Neural crest cell (in vitro differentiated cells): Measurements from ENCODE around the gene PACSIN2. TPM values are rescaled to one million over a fixed set of nuclear protein-coding genes. Genes with fewer than 3 reads are reported as not detected.

Experiments used
- DNase-seq: peaks from one replicate; pipeline ENCODE4 v3.0.0; 2021; ENCODE audit warnings: low read depth, mixed read lengths, low spot score
- H3K27ac Mint-ChIP-seq: one replicate; pipeline ENCODE4 v1.8.0; 2021; ENCODE audit warnings: mild to moderate bottlenecking, mixed read lengths; ENCODE audit not compliant: unreplicated experiment
- H3K27me3 Mint-ChIP-seq: 2 replicates; pipeline ENCODE4 v1.8.0; 2021; ENCODE audit warnings: low read depth, mild to moderate bottlenecking, mixed read lengths
- H3K36me3 Mint-ChIP-seq: 2 replicates; pipeline ENCODE4 v1.8.0; 2021; ENCODE audit warnings: low read depth, mild to moderate bottlenecking, mixed read lengths
- H3K4me1 Mint-ChIP-seq: 2 replicates; pipeline ENCODE4 v1.8.0; 2021; ENCODE audit warnings: mixed read lengths
- H3K4me3 Mint-ChIP-seq: one replicate; pipeline ENCODE4 v1.8.0; 2021; ENCODE audit warnings: mild to moderate bottlenecking, mixed read lengths
- H3K9me3 Mint-ChIP-seq: 2 replicates; pipeline ENCODE4 v1.8.0; 2021; ENCODE audit warnings: mixed read lengths
- CTCF ChIP-seq: fragments of 200-600 bp; sonication (generic); conservative IDR thresholded peaks from 2 replicates; pipeline ENCODE4 v1.5.0; 2021; ENCODE audit warnings: antibody characterized with exemption, mild to moderate bottlenecking
- total RNA-seq: library from RNA; stranded (reverse); gene quantifications from 2 replicates; pipeline ENCODE4 v1.2.1, GENCODE V29; 2021

The PACSIN2 gene
- total RNA-seq, 1 donor from 2014 or later, result 79.4 TPM

GRCh38 chr22:42907404-42908373 lies 107.3 kb downstream of the PACSIN2 start:
- Mint-ChIP-seq H3K36me3 (peaks cover 5% of the 10 kb centered on the region), H3K4me3 (no peak overlapping the region), H3K27me3 (no peaks in the 10 kb centered on the region), H3K9me3 (no peaks in the 10 kb centered on the region), H3K4me1 (peaks cover 58% of the 10 kb centered on the region), H3K27ac (peak overlapping the region; percentile 50)
- no peak for TF ChIP-seq CTCF
- no peak for DNase-seq

GRCh38 chr22:42906605-42907348 lies 108.2 kb downstream of the PACSIN2 start:
- Mint-ChIP-seq H3K9me3 (no peaks in the 10 kb centered on the region), H3K36me3 (peaks cover 5% of the 10 kb centered on the region), H3K27me3 (no peaks in the 10 kb centered on the region), H3K4me3 (no peak overlapping the region), H3K27ac (peak overlapping the region; percentile 50), H3K4me1 (peaks cover 55% of the 10 kb centered on the region)
- no peak for DNase-seq
- TF ChIP-seq CTCF, result no peak

- TF ChIP-seq CTCF, result no peak
- no peak overlapping the region for H3K27ac Mint-ChIP-seq
- DNase-seq, result no peak
- H3K4me3 Mint-ChIP-seq, result no peak overlapping the region
- no peaks in the 10 kb centered on the region for H3K9me3 Mint-ChIP-seq
- no peaks in the 10 kb centered on the region for H3K27me3 Mint-ChIP-seq
- H3K36me3 Mint-ChIP-seq, result peaks cover 5% of the 10 kb centered on the region
- H3K4me1 Mint-ChIP-seq, result peaks cover 58% of the 10 kb centered on the region
These were observed 109.2 kb downstream of the PACSIN2 start for GRCh38 chr22:42905702-42906183.

- Mint-ChIP-seq H3K36me3 (peaks cover 5% of the 10 kb centered on the region), H3K4me3 (no peak overlapping the region), H3K9me3 (no peaks in the 10 kb centered on the region), H3K27me3 (no peaks in the 10 kb centered on the region), H3K4me1 (peaks cover 58% of the 10 kb centered on the region), H3K27ac (peak overlapping the region; percentile 44)
- no peak for TF ChIP-seq CTCF
- no peak for DNase-seq
These were observed 109.7 kb downstream of the PACSIN2 start for GRCh38 chr22:42905217-42905616.

- Mint-ChIP-seq H3K4me3 (no peak overlapping the region), H3K27me3 (no peaks in the 10 kb centered on the region), H3K27ac (peak overlapping the region; percentile 69), H3K36me3 (peaks cover 5% of the 10 kb centered on the region), H3K4me1 (peaks cover 58% of the 10 kb centered on the region), H3K9me3 (no peaks in the 10 kb centered on the region)
- no peak for TF ChIP-seq CTCF
- no peak for DNase-seq
These were observed 110.9 kb downstream of the PACSIN2 start for GRCh38 chr22:42904050-42904449.
